ENCODE measurements around the gene RHPN2.
"Not testable (repeated sequence)": the region's sequence is repeated elsewhere in the genome, so short reads cannot be mapped to it uniquely, and the experiment has no call there.

Gene RHPN2

GRCh38 chr19:33036370-33037167 is 28.1 kb downstream of the RHPN2 start:
- not testable (repeated sequence) for H4K91ac ChIP-seq (ENCODE audit: low read depth, low read length, poor library complexity); H2BK120ac ChIP-seq (ENCODE audit: low read depth, low read length); H3K4ac ChIP-seq (ENCODE audit: low read length); H2AK5ac ChIP-seq (ENCODE audit: low read depth, low read length); H4K8ac ChIP-seq (ENCODE audit: low read depth, low read length); H3K4me3 ChIP-seq (ENCODE audit: low read length in 2 of 2); H3K4me2 ChIP-seq (ENCODE audit: insufficient read depth, low read length, poor library complexity, severe bottlenecking); H3K23ac ChIP-seq (ENCODE audit: low read depth, low read length, poor library complexity); H2BK5ac ChIP-seq (ENCODE audit: low read length); H2AFZ ChIP-seq (ENCODE audit: low read length); H3K36me3 ChIP-seq (replicated peaks in 1 of 2; ENCODE audit: control insufficient read depth in 2 of 2, insufficient read depth in 2 of 2, low read length in 2 of 2); DNase-seq (ENCODE audit: low spot score); H3K27me3 ChIP-seq (ENCODE audit: control insufficient read depth in 3 of 3, insufficient read depth in 3 of 3, low read depth in 1 of 3, low read length in 3 of 3); H3K9ac ChIP-seq (ENCODE audit: low read depth, low read length, poor library complexity); H3K14ac ChIP-seq (ENCODE audit: low read length); H3K18ac ChIP-seq (ENCODE audit: low read length); H2BK15ac ChIP-seq (ENCODE audit: low read length); H3K9me3 ChIP-seq (replicated peaks in 1 of 2; ENCODE audit: control insufficient read depth in 2 of 2, insufficient read depth in 1 of 2, low read depth in 1 of 2, low read length in 2 of 2); H2BK12ac ChIP-seq (ENCODE audit: low read length); H3K4me1 ChIP-seq (ENCODE audit: control insufficient read depth in 2 of 2, insufficient read depth in 1 of 2, low read depth in 1 of 2, low read length in 2 of 2); H3K79me1 ChIP-seq (ENCODE audit: low read depth, low read length); H3K27ac ChIP-seq (replicated peaks; ENCODE audit: low read length)
- no CpG with 5 or more reads among the region's 45 CpGs for WGBS, 2 donors (ENCODE audit: extremely low coverage in 2 of 2, insufficient read length in 2 of 2, insufficient replicate concordance in 1 of 2)

DNA sequence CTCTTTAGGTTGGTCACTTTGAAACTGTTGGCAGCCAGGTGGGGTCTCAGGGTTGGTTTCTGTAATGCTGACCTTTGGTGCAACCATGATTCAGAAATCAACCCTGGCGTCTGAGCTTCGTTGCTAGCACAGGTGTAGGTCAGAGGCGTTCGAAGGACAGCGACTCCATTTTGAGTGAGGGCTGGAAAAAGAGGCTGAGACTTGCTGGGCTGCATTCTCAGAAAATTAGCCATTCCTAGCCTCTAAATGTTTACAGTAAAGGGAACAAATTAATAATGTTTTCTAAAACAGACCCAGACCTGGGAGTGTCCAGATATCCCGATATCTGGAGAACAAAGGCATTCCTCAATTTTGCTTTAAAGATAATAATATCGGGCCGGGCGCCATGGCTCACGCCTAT is 29.2 kb downstream of the RHPN2 start:
- no peak overlapping the region for H3K18ac ChIP-seq (ENCODE audit: low read length)
- no peak overlapping the region for H2BK15ac ChIP-seq (ENCODE audit: low read length)
- peaks cover 2 to 4% of the 10 kb centered on the region in 2 donors for H3K9me3 ChIP-seq (replicated peaks in 1 of 2; ENCODE audit: control insufficient read depth in 2 of 2, insufficient read depth in 1 of 2, low read depth in 1 of 2, low read length in 2 of 2)
- no peak overlapping the region for H3K4ac ChIP-seq (ENCODE audit: low read length)
- no peak overlapping the region for H2AFZ ChIP-seq (ENCODE audit: low read length)
- H2BK12ac ChIP-seq (ENCODE audit: low read length): no peak overlapping the region
- H4K8ac ChIP-seq (ENCODE audit: low read depth, low read length): no peak overlapping the region
- no peak overlapping the region for H4K91ac ChIP-seq (ENCODE audit: low read depth, low read length, poor library complexity)
- no peak overlapping the region for H2AK5ac ChIP-seq (ENCODE audit: low read depth, low read length)
- H2BK120ac ChIP-seq (ENCODE audit: low read depth, low read length): no peak overlapping the region
- H3K4me3 ChIP-seq (ENCODE audit: low read length in 2 of 2): no peak overlapping the region
- H3K4me2 ChIP-seq (ENCODE audit: insufficient read depth, low read length, poor library complexity, severe bottlenecking): no peak overlapping the region
- no peak for DNase-seq (ENCODE audit: low spot score)
- H3K9ac ChIP-seq (ENCODE audit: low read depth, low read length, poor library complexity): no peak overlapping the region
- no peak overlapping the region for H3K23ac ChIP-seq (ENCODE audit: low read depth, low read length, poor library complexity)
- no peaks in the 10 kb centered on the region for H3K4me1 ChIP-seq (ENCODE audit: control insufficient read depth in 2 of 2, insufficient read depth in 1 of 2, low read depth in 1 of 2, low read length in 2 of 2)
- WGBS, 2 donors (ENCODE audit: extremely low coverage in 2 of 2, insufficient read length in 2 of 2, insufficient replicate concordance in 1 of 2): no CpG with 5 or more reads among the region's 10 CpGs
- no peaks in the 10 kb centered on the region for H3K27me3 ChIP-seq (ENCODE audit: control insufficient read depth in 3 of 3, insufficient read depth in 3 of 3, low read depth in 1 of 3, low read length in 3 of 3)
- H3K27ac ChIP-seq (replicated peaks; ENCODE audit: low read length): no peak overlapping the region
- H2BK5ac ChIP-seq (ENCODE audit: low read length): no peak overlapping the region
- peak overlapping the region; percentile 47 for H3K14ac ChIP-seq (ENCODE audit: low read length)
- H3K36me3 ChIP-seq (replicated peaks in 1 of 2; ENCODE audit: control insufficient read depth in 2 of 2, insufficient read depth in 2 of 2, low read length in 2 of 2): peaks cover 0 to 2% of the 10 kb centered on the region in 2 donors
- peaks cover 4% of the 10 kb centered on the region for H3K79me1 ChIP-seq (ENCODE audit: low read depth, low read length)

DNA sequence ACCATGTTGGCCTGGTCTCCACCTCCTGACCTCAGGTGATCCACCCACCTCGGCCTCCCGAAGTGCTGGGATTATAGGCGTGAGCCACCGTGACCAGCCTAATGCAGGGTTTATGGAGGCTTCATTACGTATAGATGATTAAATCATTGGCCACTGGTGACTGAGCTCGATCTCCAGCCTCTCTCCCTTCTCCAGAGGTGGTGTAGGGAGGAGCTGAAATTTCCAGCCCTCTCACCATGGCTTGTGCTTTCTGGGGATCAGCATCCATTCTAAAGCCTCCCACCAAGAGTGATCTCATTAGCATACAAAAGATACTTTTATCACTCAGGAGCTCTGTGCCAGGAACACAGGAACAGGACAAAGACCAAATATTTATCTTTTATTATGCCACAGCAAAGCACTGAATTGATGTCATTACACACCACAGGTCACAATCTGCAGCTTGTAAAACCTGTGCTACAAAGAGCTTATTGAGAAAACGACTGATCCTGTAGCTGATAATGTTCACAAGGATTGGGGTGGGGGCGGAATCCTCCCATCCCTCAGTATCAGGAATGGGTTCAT is 32.4 kb downstream of the RHPN2 start:
- Histone ChIP-seq H3K4me2 (ENCODE audit: insufficient read depth, low read length, poor library complexity, severe bottlenecking) (no peak overlapping the region), H3K9me3 (replicated peaks in 1 of 2; ENCODE audit: control insufficient read depth in 2 of 2, insufficient read depth in 1 of 2, low read depth in 1 of 2, low read length in 2 of 2) (peaks cover 7 to 8% of the 10 kb centered on the region in 2 donors), H2AFZ (ENCODE audit: low read length) (no peak overlapping the region), H3K36me3 (replicated peaks in 1 of 2; ENCODE audit: control insufficient read depth in 2 of 2, insufficient read depth in 2 of 2, low read length in 2 of 2) (peaks cover 0 to 5% of the 10 kb centered on the region in 2 donors), H3K23ac (ENCODE audit: low read depth, low read length, poor library complexity) (no peak overlapping the region), H2BK12ac (ENCODE audit: low read length) (no peak overlapping the region), H2BK15ac (ENCODE audit: low read length) (no peak overlapping the region), H3K79me1 (ENCODE audit: low read depth, low read length) (peaks cover 4% of the 10 kb centered on the region), H3K27me3 (ENCODE audit: control insufficient read depth in 3 of 3, insufficient read depth in 3 of 3, low read depth in 1 of 3, low read length in 3 of 3) (no peaks in the 10 kb centered on the region), H3K4me1 (ENCODE audit: control insufficient read depth in 2 of 2, insufficient read depth in 1 of 2, low read depth in 1 of 2, low read length in 2 of 2) (no peaks in the 10 kb centered on the region), H4K8ac (ENCODE audit: low read depth, low read length) (no peak overlapping the region), H3K9ac (ENCODE audit: low read depth, low read length, poor library complexity) (no peak overlapping the region), H3K4me3 (ENCODE audit: low read length in 2 of 2) (no peak overlapping the region), H2AK5ac (ENCODE audit: low read depth, low read length) (no peak overlapping the region), H3K18ac (ENCODE audit: low read length) (no peak overlapping the region), H4K91ac (ENCODE audit: low read depth, low read length, poor library complexity) (no peak overlapping the region), H3K14ac (ENCODE audit: low read length) (no peak overlapping the region), H2BK120ac (ENCODE audit: low read depth, low read length) (no peak overlapping the region), H3K4ac (ENCODE audit: low read length) (no peak overlapping the region), H2BK5ac (ENCODE audit: low read length) (no peak overlapping the region), H3K27ac (replicated peaks; ENCODE audit: low read length) (no peak overlapping the region)
- no CpG with 5 or more reads among the region's 8 CpGs for WGBS, 2 donors (ENCODE audit: extremely low coverage in 2 of 2, insufficient read length in 2 of 2, insufficient replicate concordance in 1 of 2)
- no peak for DNase-seq (ENCODE audit: low spot score)

DNA sequence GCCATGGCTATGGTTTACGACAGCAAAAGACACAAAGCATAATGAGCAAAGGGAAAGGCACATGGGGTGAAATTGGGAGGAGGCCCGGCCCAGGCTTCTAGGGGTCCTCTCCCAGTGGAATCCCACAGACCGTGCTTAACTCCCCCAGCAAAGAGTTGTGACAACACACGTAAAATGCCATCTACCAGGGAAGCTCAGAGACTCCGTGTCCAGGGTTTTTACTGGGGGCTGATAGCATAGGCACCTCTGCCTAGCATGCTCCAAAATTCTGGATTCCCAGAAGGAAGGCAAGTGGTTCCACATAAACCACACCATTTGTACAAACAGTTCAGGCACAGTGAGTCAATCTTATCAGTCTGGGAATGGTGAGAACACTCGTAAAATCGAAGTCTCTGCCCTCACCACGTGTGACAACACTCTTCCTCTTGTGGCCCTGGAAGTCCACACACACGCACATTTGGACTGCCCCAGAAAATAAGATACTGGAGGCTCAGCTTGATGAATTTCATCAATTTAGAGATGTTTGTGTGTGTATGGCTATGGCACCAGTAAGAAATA is 34.9 kb downstream of the RHPN2 start:
- no peak overlapping the region for H3K18ac ChIP-seq (ENCODE audit: low read length)
- H3K4me2 ChIP-seq (ENCODE audit: insufficient read depth, low read length, poor library complexity, severe bottlenecking): no peak overlapping the region
- H2BK5ac ChIP-seq (ENCODE audit: low read length): no peak overlapping the region
- peaks cover 4% of the 10 kb centered on the region for H3K79me1 ChIP-seq (ENCODE audit: low read depth, low read length)
- H3K36me3 ChIP-seq (replicated peaks in 1 of 2; ENCODE audit: control insufficient read depth in 2 of 2, insufficient read depth in 2 of 2, low read length in 2 of 2): peaks cover 0 to 5% of the 10 kb centered on the region in 2 donors
- no peak overlapping the region for H2BK15ac ChIP-seq (ENCODE audit: low read length)
- no peak overlapping the region for H3K9ac ChIP-seq (ENCODE audit: low read depth, low read length, poor library complexity)
- DNase-seq (ENCODE audit: low spot score): no peak
- no peak overlapping the region for H4K91ac ChIP-seq (ENCODE audit: low read depth, low read length, poor library complexity)
- peaks cover 6% of the 10 kb centered on the region in 2 donors for H3K9me3 ChIP-seq (replicated peaks in 1 of 2; ENCODE audit: control insufficient read depth in 2 of 2, insufficient read depth in 1 of 2, low read depth in 1 of 2, low read length in 2 of 2)
- no peaks in the 10 kb centered on the region for H3K4me1 ChIP-seq (ENCODE audit: control insufficient read depth in 2 of 2, insufficient read depth in 1 of 2, low read depth in 1 of 2, low read length in 2 of 2)
- no peak overlapping the region for H4K8ac ChIP-seq (ENCODE audit: low read depth, low read length)
- H3K4ac ChIP-seq (ENCODE audit: low read length): no peak overlapping the region
- H3K27me3 ChIP-seq (ENCODE audit: control insufficient read depth in 3 of 3, insufficient read depth in 3 of 3, low read depth in 1 of 3, low read length in 3 of 3): no peaks in the 10 kb centered on the region
- H3K14ac ChIP-seq (ENCODE audit: low read length): no peak overlapping the region
- no peak overlapping the region for H2BK12ac ChIP-seq (ENCODE audit: low read length)
- H3K4me3 ChIP-seq (ENCODE audit: low read length in 2 of 2): no peak overlapping the region
- no peak overlapping the region for H2BK120ac ChIP-seq (ENCODE audit: low read depth, low read length)
- H2AK5ac ChIP-seq (ENCODE audit: low read depth, low read length): no peak overlapping the region
- no peak overlapping the region for H2AFZ ChIP-seq (ENCODE audit: low read length)
- H3K27ac ChIP-seq (replicated peaks; ENCODE audit: low read length): no peak overlapping the region
- WGBS, 2 donors (ENCODE audit: extremely low coverage in 2 of 2, insufficient read length in 2 of 2, insufficient replicate concordance in 1 of 2): no CpG with 5 or more reads among the region's 9 CpGs
- no peak overlapping the region for H3K23ac ChIP-seq (ENCODE audit: low read depth, low read length, poor library complexity)
